NT2/D1 (cell line): ENCODE measurements around the gene TMPRSS13.

Experiments
- SUZ12 ChIP-seq: IDR thresholded peaks from 2 replicates; pipeline ENCODE4 v1.6.1; 2011; ENCODE audit not compliant: insufficient read length, insufficient read depth; ENCODE audit errors: extremely low read depth
- ZNF274 ChIP-seq: IDR thresholded peaks from 2 replicates; pipeline ENCODE4 v1.6.1; 2011; ENCODE audit warnings: mild to moderate bottlenecking, low read depth, low read length

DNA sequence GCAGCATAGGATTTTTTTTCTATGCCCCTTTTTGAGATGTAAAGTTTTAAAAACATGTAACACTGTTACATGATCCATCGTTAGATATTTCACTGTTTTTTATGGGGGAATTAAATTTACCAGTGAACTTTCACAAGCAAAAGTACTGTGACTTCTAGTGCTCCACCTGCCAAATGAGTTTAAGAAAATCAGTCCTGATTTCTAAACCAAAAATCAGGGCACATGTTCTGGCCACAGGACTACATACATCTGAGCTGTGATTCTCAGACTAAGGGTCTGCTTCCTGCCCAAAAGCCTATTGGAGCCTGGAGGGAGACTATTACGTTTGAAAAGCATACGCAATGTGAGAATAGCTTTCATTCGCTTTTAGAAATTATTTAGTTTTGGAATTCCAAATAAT, 22.5 kb downstream of the TMPRSS13 start:
- TF ChIP-seq ZNF274 (no peak), SUZ12 (no peak)
